Neural crest cell (in vitro differentiated cells): Measurements from ENCODE around the gene GABBR2. TPM values are rescaled to one million over a fixed set of nuclear protein-coding genes. Genes with fewer than 3 reads are reported as not detected.

ENCODE experiments used
- DNase-seq: peaks from one replicate; pipeline ENCODE4 v3.0.0; 2021; ENCODE audit warnings: low read depth, mixed read lengths, low spot score
- H3K27ac Mint-ChIP-seq: one replicate; pipeline ENCODE4 v1.8.0; 2021; ENCODE audit warnings: mild to moderate bottlenecking, mixed read lengths; ENCODE audit not compliant: unreplicated experiment
- H3K27me3 Mint-ChIP-seq: 2 replicates; pipeline ENCODE4 v1.8.0; 2021; ENCODE audit warnings: low read depth, mild to moderate bottlenecking, mixed read lengths
- H3K36me3 Mint-ChIP-seq: 2 replicates; pipeline ENCODE4 v1.8.0; 2021; ENCODE audit warnings: low read depth, mild to moderate bottlenecking, mixed read lengths
- H3K4me1 Mint-ChIP-seq: 2 replicates; pipeline ENCODE4 v1.8.0; 2021; ENCODE audit warnings: mixed read lengths
- H3K4me3 Mint-ChIP-seq: one replicate; pipeline ENCODE4 v1.8.0; 2021; ENCODE audit warnings: mild to moderate bottlenecking, mixed read lengths
- H3K9me3 Mint-ChIP-seq: 2 replicates; pipeline ENCODE4 v1.8.0; 2021; ENCODE audit warnings: mixed read lengths
- CTCF ChIP-seq: fragments of 200-600 bp; sonication (generic); conservative IDR thresholded peaks from 2 replicates; pipeline ENCODE4 v1.5.0; 2021; ENCODE audit warnings: antibody characterized with exemption, mild to moderate bottlenecking
- total RNA-seq: library from RNA; stranded (reverse); gene quantifications from 2 replicates; pipeline ENCODE4 v1.2.1, GENCODE V29; 2021

Gene GABBR2
- total RNA-seq, 1 donor from 2014 or later = 0.84 TPM

GRCh38 chr9:98342098-98342819 is 366.5 kb downstream of the GABBR2 start:
- Mint-ChIP-seq H3K27me3 (peaks cover 57% of the 10 kb centered on the region), H3K4me3 (no peak overlapping the region), H3K9me3 (no peaks in the 10 kb centered on the region), H3K36me3 (no peaks in the 10 kb centered on the region), H3K27ac (no peak overlapping the region), H3K4me1 (no peaks in the 10 kb centered on the region)
- no peak for TF ChIP-seq CTCF
- DNase-seq = no peak

DNA sequence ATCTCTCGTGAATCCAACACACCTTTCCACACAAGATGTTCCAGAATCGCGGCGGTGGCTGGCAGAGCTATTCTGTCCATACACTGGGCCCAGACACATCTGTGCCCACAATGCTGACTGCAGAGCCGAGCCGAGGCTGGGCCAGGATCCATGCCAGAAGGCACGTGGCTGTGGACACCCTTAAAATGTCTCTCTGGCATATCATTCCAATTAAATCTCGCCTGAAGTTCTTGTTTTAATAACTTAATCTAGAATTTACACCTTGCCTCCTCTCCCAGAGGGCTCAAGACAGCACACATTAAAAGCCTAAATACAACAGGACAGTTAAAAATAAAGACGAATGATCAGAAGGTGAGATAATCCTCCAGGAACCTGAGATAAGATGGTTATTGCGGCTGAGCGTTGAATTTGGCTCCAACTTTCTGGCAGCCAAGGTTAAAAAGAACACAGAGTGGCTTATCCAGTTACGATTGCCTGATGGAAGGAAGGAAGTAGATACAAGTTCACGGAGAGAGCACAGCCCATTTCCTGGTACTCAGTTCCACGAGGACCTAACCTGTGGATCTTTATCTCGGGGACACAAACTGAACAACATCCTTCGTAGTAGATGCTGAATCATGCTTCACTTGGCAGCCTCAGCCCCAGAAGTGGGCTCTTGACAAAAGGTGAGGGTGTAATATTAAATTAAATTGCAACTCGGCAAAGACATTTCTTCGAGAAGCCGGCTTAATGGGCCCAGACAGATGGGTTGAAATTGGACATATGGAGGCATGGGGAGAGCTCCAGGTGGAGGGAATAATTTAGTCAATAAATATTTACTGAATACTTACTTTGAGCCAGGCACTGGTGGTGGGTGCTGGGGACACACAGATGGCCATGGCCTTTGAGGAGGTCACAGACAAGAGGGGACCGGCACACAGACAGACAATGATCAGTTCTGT is 367.3 kb downstream of the GABBR2 start:
- no peak for TF ChIP-seq CTCF
- DNase-seq = no peak
- no peaks in the 10 kb centered on the region for H3K4me1 Mint-ChIP-seq
- peaks cover 48% of the 10 kb centered on the region for H3K27me3 Mint-ChIP-seq
- no peak overlapping the region for H3K4me3 Mint-ChIP-seq
- H3K36me3 Mint-ChIP-seq = no peaks in the 10 kb centered on the region
- H3K27ac Mint-ChIP-seq = no peak overlapping the region
- H3K9me3 Mint-ChIP-seq = no peaks in the 10 kb centered on the region

DNA sequence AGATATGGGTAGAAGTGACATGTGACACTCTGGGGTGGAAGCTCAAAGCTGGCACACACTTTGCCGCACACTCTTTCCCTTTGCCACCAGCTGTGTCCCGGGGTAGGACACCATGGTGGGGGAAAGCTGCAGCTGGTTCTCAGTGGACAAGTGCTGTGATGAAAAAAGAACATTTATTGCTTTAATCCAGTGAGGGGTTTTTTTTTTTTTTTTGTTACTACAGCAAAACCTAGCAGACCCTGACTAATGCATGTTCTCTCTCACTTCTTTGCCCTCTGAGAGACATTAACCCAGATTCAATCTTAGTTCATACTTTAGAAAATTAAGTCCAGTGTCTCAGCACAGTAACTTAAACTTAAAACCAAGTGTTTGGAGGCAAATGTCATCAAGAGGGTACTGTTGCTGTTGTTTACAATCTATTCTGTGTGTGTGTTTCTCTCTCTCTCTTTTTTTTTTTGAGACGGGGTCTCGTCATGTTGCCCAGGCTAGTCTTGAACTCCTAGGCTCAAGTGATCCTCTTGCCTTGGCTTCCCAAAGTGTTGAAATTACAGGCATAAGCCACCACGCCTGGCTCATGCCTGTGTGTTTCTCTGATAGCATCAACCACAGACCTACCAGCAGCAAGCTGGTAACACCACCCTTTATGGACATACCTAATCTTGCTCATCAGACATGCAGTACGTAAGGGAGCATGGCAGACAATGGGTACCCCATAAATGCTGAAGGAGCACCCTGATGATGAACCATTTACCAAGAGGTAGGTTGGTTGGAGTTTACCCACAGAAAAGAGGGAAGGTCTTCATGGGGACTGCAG is 368.5 kb downstream of the GABBR2 start:
- no peak overlapping the region for H3K27ac Mint-ChIP-seq
- H3K4me3 Mint-ChIP-seq = no peak overlapping the region
- DNase-seq = no peak
- H3K36me3 Mint-ChIP-seq = no peaks in the 10 kb centered on the region
- H3K27me3 Mint-ChIP-seq = peaks cover 43% of the 10 kb centered on the region
- TF ChIP-seq CTCF = no peak
- H3K4me1 Mint-ChIP-seq = no peaks in the 10 kb centered on the region
- H3K9me3 Mint-ChIP-seq = no peaks in the 10 kb centered on the region

DNA sequence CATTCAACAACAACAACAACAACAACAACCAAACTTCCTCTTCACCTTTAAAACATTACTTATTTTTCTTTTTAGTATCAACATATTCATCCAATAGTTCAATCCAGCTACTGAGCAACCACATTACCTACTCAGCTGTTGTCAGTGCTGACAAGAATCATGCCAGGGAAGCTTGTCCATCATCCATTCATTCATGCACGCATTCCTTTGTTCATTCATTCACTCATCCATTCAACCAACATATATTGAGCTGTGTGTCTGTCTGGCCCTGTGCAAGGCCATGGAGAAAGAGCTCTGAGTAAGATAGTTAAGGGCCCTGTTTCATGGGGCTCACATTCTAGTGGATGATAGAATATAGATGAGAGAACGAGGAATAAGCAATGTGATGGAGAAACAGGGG is 373.1 kb downstream of the GABBR2 start:
- H3K4me3 Mint-ChIP-seq = no peak overlapping the region
- no peak for TF ChIP-seq CTCF

GRCh38 chr9:98334796-98335195 is 373.9 kb downstream of the GABBR2 start:
- DNase-seq = no peak
- no peak overlapping the region for H3K27ac Mint-ChIP-seq
- no peaks in the 10 kb centered on the region for H3K36me3 Mint-ChIP-seq
- no peaks in the 10 kb centered on the region for H3K9me3 Mint-ChIP-seq
- no peak for TF ChIP-seq CTCF
- no peaks in the 10 kb centered on the region for H3K4me1 Mint-ChIP-seq
- H3K4me3 Mint-ChIP-seq = no peak overlapping the region
- H3K27me3 Mint-ChIP-seq = peaks cover 32% of the 10 kb centered on the region

More for the DNA sequence above, 373.1 kb downstream of the GABBR2 start:
- Mint-ChIP-seq H3K36me3 (no peaks in the 10 kb centered on the region), H3K4me1 (no peaks in the 10 kb centered on the region), H3K27ac (no peak overlapping the region), H3K27me3 (peaks cover 26% of the 10 kb centered on the region), H3K9me3 (no peaks in the 10 kb centered on the region)
- DNase-seq = no peak
